WTC11 (cell line): Measurements from ENCODE around the gene NDUFAF7. TPM values are rescaled to one million over a fixed set of nuclear protein-coding genes. Genes with fewer than 3 reads are reported as not detected.

ENCODE experiments used
- total RNA-seq: library from RNA; stranded (reverse); gene quantifications from 3 replicates; pipeline ENCODE4 v1.2.3, GENCODE V29; 2021

The NDUFAF7 gene
- total RNA-seq, 1 experiment from 2014 or later, result 57.8 TPM

Other genes starting within 250 kb of the NDUFAF7 start
- gene HEATR5B, start 147.3 kb upstream of the NDUFAF7 start, total RNA-seq, result 11.0 to 12.6 TPM (median 12.5 TPM) in 3 replicates
- 3.5 to 4.8 TPM (median 4.0 TPM) in 3 replicates for gene GPATCH11, start 147.1 kb upstream of the NDUFAF7 start, total RNA-seq
- gene EIF2AK2, start 74.7 kb upstream of the NDUFAF7 start, total RNA-seq, result 34.2 to 42.3 TPM (median 40.7 TPM) in 3 replicates
- not detected in 3 replicates for gene SULT6B1, start 43.0 kb upstream of the NDUFAF7 start, total RNA-seq
- 123 to 136 TPM (median 129 TPM) in 3 replicates for gene CEBPZOS, start 35.2 kb upstream of the NDUFAF7 start, total RNA-seq
- 127 to 146 TPM (median 132 TPM) in 3 replicates for gene CEBPZ, start 62 bp upstream of the NDUFAF7 start, total RNA-seq
- 65.9 to 82.1 TPM (median 68.5 TPM) in 3 replicates for gene PRKD3, start 93.2 kb downstream of the NDUFAF7 start, total RNA-seq
- gene QPCT, start 113.0 kb downstream of the NDUFAF7 start, total RNA-seq, result 13.6 to 19.9 TPM (median 19.5 TPM) in 3 replicates